Gastrocnemius medialis (tissue), 4 donors: ENCODE measurements around the gene SDHAF3. TPM values are rescaled to one million over a fixed set of nuclear protein-coding genes. Genes with fewer than 3 reads are reported as not detected.
A peak's percentile ranks its signal among the peaks of the same experiment; 100 is the strongest.

Experiments
- ATAC-seq, 2 donors: fragments of 150-250 bp; one replicate each; pipeline ENCODE4 v1.9.1; 2016
- DNase-seq, 2 donors: peaks; one replicate each; pipeline ENCODE4 v3.0.0-alpha.2; 2019
- H3K27ac ChIP-seq, 4 donors: fragments of 200-600 bp; sonication (generic); 1 replicate in 1 of 4; 2 replicates in 3 of 4; pipeline ENCODE4 v1.5.1; 2016 to 2018; ENCODE audit warnings: mild to moderate bottlenecking in 2 of 4, moderate library complexity in 1 of 4
- H3K27me3 ChIP-seq, 3 donors: fragments of 200-600 bp; sonication (generic) in 2 of 3; 1 replicate in 1 of 3; 2 replicates in 2 of 3; pipeline versions ENCODE4 v1.5.1 to v1.6.0; 2016 to 2019; ENCODE audit warnings: mild to moderate bottlenecking in 1 of 3, moderate library complexity in 1 of 3
- H3K36me3 ChIP-seq, 2 donors: fragments of 200-600 bp; sonication (generic) in 1 of 2; one replicate each; pipeline ENCODE4 v1.5.1; 2017 to 2018
- H3K4me1 ChIP-seq, 2 donors: fragments of 200-600 bp; sonication (generic) in 1 of 2; one replicate each; pipeline ENCODE4 v1.5.1; 2016 to 2017; ENCODE audit warnings: mild to moderate bottlenecking in 2 of 2
- H3K4me3 ChIP-seq, 4 donors: fragments of 200-600 bp; sonication (generic) in 3 of 4; 1 replicate in 1 of 4; 2 replicates in 3 of 4; pipeline ENCODE4 v1.5.1; 2016 to 2019; ENCODE audit warnings: mild to moderate bottlenecking in 2 of 4
- H3K9me3 ChIP-seq, 3 donors: fragments of 200-600 bp; sonication (generic) in 2 of 3; 1 replicate in 1 of 3; 2 replicates in 2 of 3; pipeline ENCODE4 v1.5.1; 2016 to 2019
- POLR2A ChIP-seq, 2 donors: fragments of 450-650 bp; IDR thresholded peaks; one replicate each; pipeline ENCODE4 v1.6.1; 2017; ENCODE audit warnings: antibody characterized with exemption in 2 of 2, mild to moderate bottlenecking in 2 of 2, moderate library complexity in 2 of 2
- in situ Hi-C, 4 donors: fragments of 200-750 bp; cut with MboI; loops; one replicate each; pipeline versions ENCODE4 v1.15.0 to v1.8.0; 2017; ENCODE audit warnings: low sequenced_read_pairs in 4 of 4
- intact Hi-C: fragments of 100-400 bp; cut with DNase I; formaldehyde crosslinking; loops from one replicate; pipeline ENCODE4 v1.15.1; 2023; ENCODE audit warnings: low total_unique reads
- total RNA-seq, 4 donors: library from RNA; depleted of rRNA; stranded (reverse); fragments of >200 nt; gene quantifications; one replicate each; pipeline versions ENCODE4 v1.1.0 to v1.2.3, GENCODE V29; 2016
- TF ChIP-seq, protein P1 (sequence below), 5 experiments: fragments of 450-650 bp in 3 of 5; fragments of 200-600 bp in 2 of 5; sonication (generic) in 2 of 5; IDR thresholded peaks in 4 of 5; conservative IDR thresholded peaks in 1 of 5; 1 replicate in 4 of 5; 2 replicates in 1 of 5; pipeline ENCODE4 v1.5.1; 2016 to 2019; ENCODE audit warnings: antibody characterized with exemption in 5 of 5, mild to moderate bottlenecking in 3 of 5, moderate library complexity in 3 of 5

Gene SDHAF3
- total RNA-seq, 4 donors from 2014 or later, result 3.9 to 12.4 (median 6.4) TPM

DNA sequence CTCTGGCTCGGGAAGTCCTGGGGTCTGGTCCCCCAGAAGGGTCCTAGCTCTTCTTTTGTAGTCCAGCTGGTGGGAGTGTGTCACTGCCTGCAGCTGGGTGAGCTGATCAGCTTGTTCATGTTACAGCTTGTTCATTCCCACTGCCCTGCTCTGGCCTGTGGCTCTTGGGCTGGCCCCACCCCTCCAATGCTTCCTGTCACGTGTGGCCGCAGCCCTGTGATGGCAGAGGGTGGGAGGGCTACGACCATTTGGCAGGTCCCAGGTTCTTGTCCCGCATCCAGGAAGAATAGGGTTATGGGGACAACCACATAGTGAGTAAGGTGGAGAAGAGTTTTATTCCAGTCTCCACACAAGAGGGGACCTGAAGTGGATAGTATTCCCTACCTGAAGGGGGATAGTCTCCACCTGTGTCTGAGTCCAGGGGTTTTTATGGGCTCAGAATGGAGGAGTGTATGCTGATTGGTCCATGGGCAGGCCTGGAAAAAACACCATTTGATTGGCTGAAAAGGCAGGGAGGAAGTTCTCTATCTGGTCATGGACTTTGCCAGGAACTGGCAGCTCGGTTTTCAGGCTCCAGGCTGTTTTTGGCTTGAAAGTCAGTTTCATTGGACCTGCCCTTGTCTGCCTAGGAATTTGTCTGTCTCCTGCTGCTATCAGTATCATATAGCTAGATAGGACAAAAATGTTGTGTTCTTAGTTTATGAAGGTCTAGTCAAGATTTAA is 13.1 kb downstream of the SDHAF3 start:
- Histone ChIP-seq H3K27me3 (no peaks in the 10 kb centered on the region), H3K9me3 (no peaks in the 10 kb centered on the region), H3K36me3 (no peaks in the 10 kb centered on the region), H3K4me3 (no peak overlapping the region), H3K4me1 (no peaks in the 10 kb centered on the region), H3K27ac (no peak overlapping the region)
- TF ChIP-seq, protein P1, sequence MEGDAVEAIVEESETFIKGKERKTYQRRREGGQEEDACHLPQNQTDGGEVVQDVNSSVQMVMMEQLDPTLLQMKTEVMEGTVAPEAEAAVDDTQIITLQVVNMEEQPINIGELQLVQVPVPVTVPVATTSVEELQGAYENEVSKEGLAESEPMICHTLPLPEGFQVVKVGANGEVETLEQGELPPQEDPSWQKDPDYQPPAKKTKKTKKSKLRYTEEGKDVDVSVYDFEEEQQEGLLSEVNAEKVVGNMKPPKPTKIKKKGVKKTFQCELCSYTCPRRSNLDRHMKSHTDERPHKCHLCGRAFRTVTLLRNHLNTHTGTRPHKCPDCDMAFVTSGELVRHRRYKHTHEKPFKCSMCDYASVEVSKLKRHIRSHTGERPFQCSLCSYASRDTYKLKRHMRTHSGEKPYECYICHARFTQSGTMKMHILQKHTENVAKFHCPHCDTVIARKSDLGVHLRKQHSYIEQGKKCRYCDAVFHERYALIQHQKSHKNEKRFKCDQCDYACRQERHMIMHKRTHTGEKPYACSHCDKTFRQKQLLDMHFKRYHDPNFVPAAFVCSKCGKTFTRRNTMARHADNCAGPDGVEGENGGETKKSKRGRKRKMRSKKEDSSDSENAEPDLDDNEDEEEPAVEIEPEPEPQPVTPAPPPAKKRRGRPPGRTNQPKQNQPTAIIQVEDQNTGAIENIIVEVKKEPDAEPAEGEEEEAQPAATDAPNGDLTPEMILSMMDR (IDR thresholded peaks at IDR 0.05 in 4 of 5, conservative IDR thresholded peaks at IDR 0.05 in 1 of 5), result no peak
- no peak for TF ChIP-seq POLR2A (IDR thresholded peaks at IDR 0.05)
- in situ Hi-C loops, result no loop called here
- intact Hi-C loops, result no loop called here
- no peak for DNase-seq
- no peak for ATAC-seq

GRCh38 chr7:97133159-97133558 is 15.7 kb downstream of the SDHAF3 start:
- intact Hi-C loops (no loop called here), in situ Hi-C loops (no loop called here)
- no peak overlapping the region for H3K27ac ChIP-seq
- H3K4me3 ChIP-seq, result no peak overlapping the region
- DNase-seq, result no peak
- no peaks in the 10 kb centered on the region for H3K27me3 ChIP-seq
- H3K36me3 ChIP-seq, result no peaks in the 10 kb centered on the region
- TF ChIP-seq, protein P1 (IDR thresholded peaks at IDR 0.05 in 4 of 5, conservative IDR thresholded peaks at IDR 0.05 in 1 of 5), result no peak
- TF ChIP-seq POLR2A (IDR thresholded peaks at IDR 0.05), result no peak
- H3K9me3 ChIP-seq, result no peaks in the 10 kb centered on the region
- no peak for ATAC-seq
- H3K4me1 ChIP-seq, result peaks cover 0 to 5% of the 10 kb centered on the region in 2 donors

- H3K4me1 ChIP-seq, result peaks cover 0 to 5% of the 10 kb centered on the region in 2 donors
- no peak overlapping the region for H3K4me3 ChIP-seq
- DNase-seq (no peak), ATAC-seq (no peak)
- no peaks in the 10 kb centered on the region for H3K9me3 ChIP-seq
- H3K36me3 ChIP-seq, result no peaks in the 10 kb centered on the region
- in situ Hi-C loops, result no loop called here
- intact Hi-C loops, result no loop called here
- no peak for TF ChIP-seq POLR2A (IDR thresholded peaks at IDR 0.05)
- TF ChIP-seq, protein P1 (IDR thresholded peaks at IDR 0.05 in 4 of 5, conservative IDR thresholded peaks at IDR 0.05 in 1 of 5), result no peak
- H3K27me3 ChIP-seq, result no peaks in the 10 kb centered on the region
- H3K27ac ChIP-seq, result no peak overlapping the region
Observed at GRCh38 chr7:97138830-97139229, 21.3 kb downstream of the SDHAF3 start.

DNA sequence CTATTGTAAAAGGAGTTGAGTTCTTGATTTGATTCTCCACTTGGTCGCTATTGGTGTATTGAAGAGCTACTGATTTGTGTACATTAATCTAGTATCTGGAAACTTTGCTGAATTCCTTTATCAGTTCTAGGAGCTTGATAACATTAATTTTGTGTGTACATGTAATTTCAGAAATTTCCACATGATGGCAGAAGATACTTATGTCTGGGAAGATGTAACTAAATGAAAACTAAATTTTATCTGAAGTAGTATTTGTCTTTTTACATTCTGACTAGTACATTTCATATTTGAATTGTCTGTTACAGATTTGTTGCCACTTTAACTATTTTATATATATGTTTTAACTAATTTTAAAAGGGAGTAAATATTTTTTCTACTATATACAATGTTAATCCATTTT is 27.6 kb downstream of the SDHAF3 start:
- Histone ChIP-seq H3K9me3 (no peaks in the 10 kb centered on the region), H3K27me3 (no peaks in the 10 kb centered on the region), H3K4me1 (no peaks in the 10 kb centered on the region), H3K27ac (no peak overlapping the region), H3K36me3 (no peaks in the 10 kb centered on the region), H3K4me3 (no peak overlapping the region)
- ATAC-seq (no peak), DNase-seq (no peak)
- in situ Hi-C loops (no loop called here), intact Hi-C loops (no loop called here)
- TF ChIP-seq POLR2A (IDR thresholded peaks at IDR 0.05), result no peak
- TF ChIP-seq, protein P1 (IDR thresholded peaks at IDR 0.05 in 4 of 5, conservative IDR thresholded peaks at IDR 0.05 in 1 of 5), result peak in 2 of 5 experiments; percentile 18 to 20
